ENCODE measurements around the gene KIAA0513.

Gene KIAA0513

DNA sequence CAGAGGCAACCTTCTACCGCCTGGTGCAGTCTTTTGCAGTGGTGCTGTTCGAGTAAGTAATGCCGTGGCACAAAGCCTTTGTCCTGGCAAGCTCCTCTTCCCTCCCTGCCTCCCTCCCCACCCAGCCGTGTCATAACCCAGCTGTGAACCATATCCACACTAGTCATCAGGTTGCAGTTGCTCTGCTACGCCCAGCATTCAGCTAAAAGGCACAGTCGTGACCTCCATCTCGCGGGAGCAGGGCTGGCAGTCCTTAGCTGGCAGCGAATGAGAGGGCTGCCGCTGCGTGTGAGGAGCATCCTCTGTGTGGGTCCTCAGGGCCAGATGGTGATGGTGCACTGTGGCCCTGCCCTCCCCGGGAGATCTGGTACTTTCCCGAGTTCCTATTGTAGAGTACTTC, 45.4 kb downstream of the KIAA0513 start:
- DNase-seq = no peak

DNA sequence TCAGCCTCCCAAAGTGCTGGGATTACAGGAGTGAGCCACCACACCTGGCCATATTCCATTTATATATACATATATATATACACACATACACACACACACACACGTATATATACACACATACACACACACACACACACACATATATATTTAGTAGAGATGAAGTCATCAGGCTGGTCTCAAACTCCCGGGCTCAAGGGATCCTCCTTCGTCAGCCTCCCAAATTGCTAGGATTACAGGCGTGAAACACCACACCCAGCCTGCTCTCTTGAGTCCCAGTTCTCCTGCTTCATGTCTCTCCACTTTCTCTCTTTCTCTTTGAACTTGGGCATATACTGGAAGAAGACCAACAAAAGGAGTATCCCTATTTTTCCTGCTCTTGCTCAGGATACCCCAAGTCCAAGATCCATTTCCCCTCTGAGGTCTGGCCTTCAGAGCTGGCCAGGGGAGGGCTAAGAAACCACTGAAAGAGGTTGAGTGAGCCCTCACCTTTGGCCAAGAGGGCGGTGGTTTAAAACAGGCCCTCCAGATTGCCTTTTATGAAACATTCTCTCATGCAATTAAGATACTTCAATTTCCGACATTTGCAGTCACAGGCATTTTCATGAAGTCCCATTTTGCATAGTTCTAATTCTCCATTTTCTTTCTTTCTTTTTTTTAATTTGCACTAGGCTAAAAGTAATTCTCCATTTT, 46.8 kb downstream of the KIAA0513 start:
- DNase-seq = no peak

DNA sequence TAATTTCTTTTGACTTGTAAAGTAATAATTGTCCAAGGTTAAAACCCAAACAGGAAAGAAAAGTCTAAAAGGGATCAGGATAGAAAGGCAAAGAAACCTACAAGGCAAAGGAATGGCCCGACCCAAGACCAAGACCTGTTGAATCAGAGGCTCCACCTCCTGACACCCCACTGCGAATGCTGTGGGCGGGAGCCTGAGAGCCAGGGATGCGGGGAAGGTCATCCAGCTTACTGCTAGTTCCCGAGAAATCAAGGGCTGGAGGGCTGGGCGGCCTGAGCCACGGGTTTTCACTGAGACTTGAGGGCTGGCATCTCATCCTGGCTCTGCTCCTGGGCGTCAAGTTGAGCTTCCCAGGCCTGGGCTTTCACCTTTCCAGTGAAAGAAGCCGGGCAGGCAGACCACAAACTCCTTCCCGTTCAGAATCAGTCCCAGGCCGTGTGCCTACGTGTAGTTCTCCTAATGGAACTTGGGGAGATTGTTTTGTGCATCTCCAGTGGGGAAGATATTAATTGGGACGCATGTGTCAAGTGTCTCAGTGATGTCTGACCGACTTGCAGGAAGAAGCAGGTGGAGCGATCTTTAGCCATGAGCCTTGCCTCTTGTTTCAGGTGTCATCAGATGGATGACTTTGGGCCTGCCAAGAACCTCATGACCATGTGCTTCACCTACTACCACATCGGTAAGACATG, 47.8 kb downstream of the KIAA0513 start:
- DNase-seq = no peak

DNA sequence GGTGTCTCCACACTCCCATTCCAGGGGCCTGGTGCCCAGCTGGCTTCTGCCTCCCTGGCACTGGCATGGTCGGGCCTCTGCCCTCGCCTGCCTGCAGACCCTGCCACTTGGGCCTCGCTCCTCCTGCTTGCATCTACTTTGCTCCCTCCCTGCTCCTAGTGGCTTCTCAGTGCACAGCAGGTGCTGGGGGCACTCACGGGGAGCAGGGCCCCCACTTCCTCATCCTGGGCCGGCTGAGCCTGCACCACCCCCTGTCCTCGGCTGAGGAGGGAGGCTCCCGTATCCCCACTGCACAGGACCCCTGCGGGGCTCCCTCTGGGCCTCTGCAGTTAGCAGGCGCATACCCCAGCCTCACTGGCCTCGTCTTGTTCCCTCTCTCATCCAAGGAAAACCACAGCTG, 49.4 kb downstream of the KIAA0513 start:
- no peak for DNase-seq

DNA sequence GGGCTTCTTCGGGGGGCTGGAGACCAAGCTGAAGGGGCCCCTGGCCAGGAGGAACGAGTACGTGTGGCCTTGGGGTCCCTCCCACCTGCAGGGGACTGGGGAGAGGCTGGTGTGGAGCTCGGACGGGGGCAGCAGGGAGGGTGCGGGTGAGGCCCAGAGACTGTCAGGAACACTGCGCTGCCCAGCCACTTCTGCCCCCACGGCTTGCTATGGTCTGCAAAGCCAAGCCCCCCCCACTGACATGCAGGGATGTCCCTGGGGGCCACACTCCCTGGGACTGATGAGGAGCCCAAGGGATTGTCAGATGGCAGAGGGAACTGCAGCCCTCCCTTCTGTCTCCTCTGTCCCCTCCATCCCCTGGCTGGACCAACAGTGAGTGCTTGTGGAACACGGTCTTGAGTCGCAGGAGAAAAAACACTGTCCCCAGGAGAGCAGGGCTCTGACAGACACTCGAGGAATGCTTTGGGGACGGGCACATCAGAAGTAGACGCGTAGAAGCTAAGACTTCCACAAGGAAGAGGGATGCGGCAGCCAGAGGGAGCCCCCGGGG, 50.1 kb downstream of the KIAA0513 start:
- DNase-seq = no peak

DNA sequence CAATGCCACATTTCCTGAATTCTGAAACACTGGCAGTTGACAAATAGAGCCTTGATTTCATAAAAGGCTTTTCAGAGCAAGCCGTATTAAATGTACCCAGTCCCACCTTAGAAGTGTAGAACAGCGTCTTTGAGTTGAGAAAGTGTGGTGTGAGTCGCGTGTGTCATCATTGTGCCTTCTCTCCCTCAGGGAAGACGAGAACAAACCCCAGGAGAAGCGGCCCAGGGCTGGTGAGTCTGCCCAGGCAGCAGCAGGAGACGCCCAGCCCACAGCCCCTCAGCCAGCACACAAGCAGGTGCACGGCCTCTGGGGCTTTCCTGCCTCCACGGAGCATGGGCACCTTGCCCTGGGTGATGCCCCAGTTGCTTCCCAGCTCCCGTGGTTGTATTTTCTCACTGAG, 50.6 kb downstream of the KIAA0513 start:
- no peak for DNase-seq

DNA sequence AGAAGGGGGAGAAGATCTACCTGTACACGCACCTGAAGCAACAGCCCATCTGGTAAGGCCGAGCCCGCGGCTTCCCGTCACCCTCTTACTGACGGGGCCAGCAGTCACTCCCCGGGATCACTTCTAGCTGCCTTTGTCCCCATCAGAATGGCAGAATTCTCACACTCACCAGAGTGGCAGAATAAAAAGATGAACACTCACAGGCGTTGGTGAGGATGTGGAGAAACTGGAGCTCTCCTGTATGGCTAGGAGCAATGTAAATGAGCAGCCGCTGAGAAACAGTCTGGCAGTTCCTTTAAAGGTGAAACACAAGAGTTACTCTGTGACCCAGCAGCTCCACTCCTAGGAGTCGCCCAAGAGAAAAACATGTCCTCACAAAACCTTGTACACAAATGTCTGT, 51.4 kb downstream of the KIAA0513 start:
- no peak for DNase-seq

DNA sequence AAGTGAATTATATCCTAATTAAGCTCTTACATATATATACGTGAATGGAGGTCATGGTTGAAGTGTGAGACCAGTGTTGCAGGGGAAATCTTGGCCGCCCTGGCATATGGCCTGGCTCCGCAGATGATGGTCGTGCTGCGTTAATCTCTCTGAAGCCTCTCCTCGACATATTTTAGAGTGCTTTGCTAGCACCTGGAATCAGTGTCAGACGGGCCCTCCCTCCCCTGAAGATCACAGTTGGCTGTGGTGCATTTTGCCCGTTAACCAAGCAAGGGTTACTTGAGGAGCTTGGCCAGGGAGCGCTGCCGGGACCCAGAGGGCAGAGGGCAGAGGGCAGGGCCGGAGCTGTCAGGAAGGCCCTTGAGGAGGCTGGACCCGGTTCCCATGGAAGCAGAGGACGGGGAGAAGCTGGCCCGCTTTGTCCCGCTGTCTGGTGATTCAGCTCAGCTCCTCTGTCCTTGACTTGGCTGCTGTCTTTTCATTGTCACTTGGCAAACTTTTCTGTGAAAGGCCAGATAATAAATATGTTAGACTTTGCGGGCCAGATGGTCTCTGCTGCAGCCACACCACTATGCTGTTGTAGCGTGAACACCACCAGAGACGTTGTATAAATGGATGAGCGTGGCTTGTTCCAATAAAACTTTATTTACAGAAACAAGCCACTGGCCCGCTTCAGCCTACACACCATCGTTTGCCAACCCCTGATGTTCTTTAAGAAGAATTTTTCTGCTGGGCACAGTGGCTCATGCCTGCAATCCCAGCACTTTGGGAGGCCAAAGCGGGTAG, 52.4 kb downstream of the KIAA0513 start:
- DNase-seq = no peak

DNA sequence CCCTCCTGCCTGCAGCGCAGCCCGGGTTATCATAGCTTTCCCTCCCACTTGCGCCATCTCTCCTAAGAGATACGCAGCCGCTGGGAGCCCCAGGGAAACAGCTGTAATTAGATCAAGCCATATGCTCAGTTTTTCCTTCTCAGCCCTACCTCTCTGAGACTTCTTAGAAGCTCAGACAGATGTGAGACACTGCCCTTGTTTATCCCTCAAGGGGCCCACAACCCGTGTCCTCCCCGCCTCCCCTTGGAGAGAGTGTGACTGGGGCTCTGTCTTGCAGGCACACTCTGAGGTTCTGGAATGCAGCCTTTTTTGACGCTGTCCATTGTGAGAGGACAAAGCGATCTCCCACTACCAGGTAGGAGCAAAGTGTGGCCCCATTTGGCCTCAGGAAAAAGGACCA, 53.4 kb downstream of the KIAA0513 start:
- DNase-seq = no peak

DNA sequence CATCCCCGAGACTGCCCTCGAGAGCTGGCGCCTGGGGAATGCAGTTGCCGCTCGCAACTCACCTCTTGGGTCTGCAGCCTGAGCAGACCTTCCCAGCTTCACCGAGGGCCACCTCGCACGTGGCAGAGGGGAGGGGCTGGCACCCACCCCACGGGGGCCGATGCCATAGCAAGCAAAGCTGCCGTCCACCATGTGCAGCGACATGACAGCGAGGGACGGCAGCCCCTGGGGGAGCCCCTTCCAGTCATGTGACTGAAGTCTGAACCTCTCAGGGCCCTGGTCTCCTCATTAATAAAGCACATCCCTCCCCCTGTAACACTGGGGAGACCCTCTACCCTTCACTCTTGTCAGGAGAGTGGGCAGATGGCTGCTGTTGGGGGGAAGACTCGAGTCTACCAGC, 54.2 kb downstream of the KIAA0513 start:
- no peak for DNase-seq

DNA sequence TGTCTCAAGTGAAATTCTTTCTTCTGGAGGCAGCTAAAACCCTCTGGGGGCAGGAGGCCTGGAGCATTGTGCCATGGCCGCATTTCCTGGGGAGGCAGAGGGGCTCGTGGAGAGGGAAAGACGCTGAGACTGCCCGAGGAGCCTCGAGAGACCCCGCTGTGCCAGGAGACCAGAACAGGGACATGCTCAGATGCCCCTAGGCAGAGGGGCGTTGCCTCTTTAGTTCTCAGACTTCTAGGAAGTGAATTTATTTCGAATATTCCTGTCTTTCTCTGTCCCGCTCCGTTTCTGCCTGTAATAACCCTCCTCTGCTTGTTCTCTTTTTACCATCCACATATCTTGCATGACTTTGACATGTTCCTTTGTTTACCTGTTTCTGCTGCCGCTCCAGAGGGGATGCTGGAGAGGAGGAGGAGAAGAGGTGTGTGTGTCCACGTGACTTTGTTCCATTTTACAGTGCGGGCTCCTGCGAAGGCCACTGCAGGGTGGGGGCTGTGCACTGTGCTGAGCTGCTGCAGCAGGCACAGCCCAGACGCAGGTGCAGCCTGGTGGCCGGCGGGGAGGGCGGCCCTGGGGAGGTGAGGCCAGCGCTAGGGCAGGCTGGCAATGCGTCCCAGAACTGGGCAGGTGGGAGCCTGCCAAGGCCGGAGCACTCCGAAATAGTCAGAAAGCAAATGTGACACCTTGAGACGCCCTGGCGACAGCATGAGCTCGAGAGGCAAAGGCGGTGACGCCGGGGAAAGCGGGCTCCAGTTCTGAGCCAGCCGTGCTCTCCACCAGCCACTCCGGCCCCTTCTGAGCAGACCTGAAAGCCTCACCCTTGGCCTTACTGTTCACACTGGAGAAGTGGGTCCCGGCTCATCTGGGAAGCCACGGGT, 54.8 kb downstream of the KIAA0513 start:
- peak; percentile 64 for DNase-seq

DNA sequence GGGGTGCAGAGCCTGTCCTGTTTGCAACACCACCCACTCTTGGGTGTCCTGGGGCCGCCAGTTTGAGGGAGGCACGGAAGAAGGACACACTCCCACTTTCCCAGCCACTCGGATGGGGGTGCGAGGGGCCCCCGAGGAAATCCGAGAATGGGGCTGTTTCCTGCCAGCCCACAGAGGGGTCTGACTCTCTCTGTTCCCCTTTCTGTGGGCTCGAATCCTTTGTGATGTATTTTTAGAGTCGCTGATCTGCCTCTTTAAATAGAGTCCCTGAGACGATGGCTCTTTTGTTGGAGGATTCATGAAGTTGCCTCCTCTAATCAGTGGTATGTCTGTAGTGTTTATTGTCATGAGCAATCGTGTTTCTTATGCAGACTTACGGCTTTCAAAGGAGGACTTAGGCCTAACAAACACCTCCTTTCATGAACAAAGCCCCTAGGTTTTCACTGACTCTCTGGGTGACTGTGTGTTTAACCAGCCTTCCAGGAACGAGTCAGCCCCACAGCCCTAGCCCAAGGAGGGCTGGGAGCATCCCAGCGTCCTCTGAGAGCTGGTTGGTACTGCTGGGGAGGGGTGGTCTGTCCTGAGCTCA, 55.5 kb downstream of the KIAA0513 start:
- DNase-seq = no peak

DNA sequence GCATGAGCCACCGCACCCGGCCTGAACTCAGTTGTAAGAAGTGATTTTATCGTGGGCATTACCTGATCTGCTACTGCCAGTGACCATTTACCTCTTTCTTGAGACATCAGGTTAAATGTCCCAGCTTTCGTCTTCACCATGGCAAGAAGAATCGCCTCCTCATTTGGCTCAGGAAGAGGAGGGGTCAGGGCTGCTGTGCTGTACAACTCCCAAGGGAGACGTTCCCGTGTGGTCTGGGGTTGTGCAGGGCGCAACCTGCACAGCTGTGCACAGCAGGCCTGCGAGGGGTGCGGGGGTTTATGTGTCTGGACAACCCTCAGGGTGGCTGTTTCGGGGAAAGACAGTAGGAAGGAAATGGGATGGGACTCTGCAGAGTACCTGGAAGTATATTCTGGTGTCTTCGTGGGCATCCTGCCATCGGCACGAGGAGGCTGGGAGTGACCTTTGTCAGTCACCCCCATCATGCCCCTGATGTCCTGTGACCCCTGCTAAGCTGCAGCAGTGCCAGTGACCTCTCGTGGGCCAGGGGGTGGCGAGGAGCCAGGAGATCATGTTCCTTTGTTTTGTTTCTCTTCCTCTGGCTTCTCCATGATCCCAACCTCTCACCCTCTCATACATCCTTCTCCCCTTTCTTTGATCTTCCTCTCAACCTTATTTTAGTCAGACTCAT, 57.4 kb downstream of the KIAA0513 start:
- DNase-seq = no peak

DNA sequence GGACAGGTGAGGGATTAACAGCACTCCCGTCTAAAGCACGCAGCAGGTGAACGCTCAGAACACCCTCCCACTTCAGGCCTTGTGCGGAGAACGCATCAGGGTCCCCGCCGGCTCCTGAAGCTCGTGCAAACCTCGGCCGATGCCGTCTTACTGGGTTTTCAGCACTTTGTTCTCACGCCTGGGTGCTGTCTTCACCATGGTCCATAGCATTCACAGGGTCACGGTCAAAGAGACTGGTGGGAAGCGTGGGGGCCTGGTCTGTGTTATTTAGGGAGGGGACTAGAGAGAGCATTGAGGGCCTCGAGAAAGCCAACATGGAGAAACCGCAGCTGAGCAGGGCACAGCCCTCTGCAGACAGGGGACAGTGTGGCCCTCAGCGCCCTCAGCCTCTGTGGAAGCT, 58.1 kb downstream of the KIAA0513 start:
- no peak for DNase-seq

DNA sequence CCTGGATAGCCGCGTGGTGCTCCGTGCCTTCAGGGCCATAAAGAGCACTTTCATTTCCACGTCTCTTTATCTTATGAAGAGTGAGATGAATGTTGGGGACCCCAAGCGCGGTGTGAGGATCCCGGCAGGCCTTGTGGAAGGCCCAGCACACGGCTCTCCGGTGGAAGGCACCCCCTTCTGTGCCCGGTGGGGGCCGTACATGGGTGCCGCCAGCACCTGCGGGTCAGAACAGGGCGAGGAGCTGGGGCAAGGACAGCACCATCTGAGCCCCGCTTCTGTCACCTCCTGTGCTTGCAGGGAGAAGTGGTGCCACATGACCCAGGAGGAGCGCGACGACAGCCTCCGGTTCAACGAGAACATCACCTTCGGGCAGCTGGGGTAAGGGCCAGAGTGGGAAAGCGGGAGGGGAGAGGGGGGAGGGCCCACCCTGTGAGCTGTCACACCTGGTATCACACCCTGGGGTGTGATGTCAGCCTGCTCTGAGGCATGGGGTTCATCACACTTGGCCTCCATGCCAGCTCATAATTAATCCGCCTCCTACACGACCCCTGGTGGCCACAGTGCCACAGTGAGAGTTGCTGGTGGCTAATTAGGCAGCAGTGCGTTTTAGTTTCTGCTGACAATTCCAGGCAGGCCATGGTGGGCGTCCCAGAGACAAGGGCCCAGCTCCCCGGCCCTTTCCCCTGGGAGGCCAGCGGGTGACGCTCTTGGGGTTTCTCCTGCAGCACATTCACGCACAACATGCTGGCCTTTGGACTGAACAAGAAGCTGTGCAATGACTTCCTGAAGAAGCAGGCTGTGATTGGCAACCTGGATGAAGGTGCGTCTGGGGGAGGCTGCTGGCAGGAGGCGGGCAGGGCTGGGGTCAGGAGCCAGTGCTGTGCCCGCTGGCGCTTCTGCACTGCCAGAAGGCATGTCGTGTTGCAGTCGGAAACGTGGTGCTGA, 59.0 kb downstream of the KIAA0513 start:
- DNase-seq = peak; percentile 66

DNA sequence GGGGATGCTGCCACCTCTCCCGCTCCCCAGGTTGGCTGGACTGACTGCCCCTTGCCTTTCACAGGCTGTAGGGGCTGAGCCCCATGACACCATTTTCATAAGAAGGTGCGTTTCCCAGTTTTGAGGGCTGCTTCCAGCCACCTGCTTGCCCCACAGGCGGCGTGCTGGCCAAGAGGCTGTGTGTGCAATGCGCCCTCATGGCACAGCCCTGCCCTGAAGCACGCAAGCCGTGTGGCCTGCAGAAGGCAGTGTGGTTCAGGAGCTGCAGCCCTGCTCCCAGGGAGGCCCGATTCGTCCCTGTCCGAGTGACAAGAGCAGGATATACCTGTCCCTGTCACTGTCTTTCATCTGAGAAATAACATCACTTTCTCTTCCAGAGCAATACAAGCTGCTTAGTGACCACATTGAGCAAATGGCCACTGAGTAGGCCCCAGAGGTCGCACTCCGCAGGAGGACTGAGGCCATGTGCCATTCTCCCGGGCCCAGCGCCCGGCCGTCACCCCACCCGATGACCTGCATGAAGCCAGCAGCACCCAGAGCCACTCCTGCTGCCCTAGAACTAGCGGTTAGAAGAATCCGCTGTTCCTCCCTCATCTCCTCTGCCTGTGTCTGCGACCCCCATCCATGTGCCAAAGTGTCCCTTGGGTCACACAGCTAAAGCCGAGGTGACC, 60.4 kb downstream of the KIAA0513 start:
- no peak for DNase-seq

DNA sequence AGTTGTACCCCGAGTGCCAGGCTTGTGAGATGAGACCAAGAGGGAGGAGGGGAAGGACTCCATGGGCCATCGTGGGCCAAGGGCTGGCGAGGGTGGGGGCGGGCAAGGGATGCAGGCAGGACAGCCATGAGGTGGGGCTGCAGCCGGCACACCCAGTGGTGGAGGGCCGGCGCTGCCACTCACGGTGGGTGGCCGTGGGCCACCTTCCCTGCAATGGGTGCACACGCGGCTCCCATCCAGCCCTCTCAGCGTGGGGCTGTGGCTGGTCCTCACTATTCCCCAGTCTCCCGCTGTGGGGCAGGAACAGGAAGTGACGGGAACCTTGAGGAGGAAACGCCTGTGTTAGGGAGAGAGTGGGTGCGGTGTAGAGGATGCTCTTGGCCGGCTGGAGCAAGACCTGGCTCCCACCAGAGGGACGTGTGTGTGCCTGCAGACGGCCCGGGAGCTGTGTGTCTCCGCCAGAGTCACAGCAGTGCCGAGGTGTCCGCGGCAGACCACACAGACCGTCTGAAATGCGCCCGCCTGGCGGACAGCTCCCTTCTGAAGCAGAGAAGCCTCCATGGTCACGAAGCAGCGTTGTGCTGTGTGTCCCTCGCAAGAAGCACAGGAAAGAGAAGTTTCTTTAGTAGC, 61.1 kb downstream of the KIAA0513 start:
- DNase-seq = no peak

DNA sequence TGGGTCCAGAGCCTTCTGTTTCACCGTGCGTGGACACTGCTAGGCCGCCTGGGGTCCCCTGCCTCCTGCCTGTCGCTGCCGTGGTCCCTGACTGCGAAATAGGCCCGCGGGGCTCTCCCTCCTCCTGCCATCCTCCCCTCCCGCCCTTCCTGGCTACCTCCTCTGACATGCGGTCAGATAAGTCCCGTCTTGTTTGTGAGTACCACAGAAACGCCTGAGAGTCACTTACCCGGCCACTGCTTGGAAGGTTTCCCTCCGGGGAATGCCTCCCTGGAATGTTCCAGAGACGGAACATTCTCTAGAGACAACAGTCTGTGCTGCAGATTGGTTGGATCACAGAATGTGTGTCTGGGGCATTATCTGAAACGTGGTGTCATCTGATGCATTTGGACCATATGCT, 61.9 kb downstream of the KIAA0513 start:
- no peak for DNase-seq

DNA sequence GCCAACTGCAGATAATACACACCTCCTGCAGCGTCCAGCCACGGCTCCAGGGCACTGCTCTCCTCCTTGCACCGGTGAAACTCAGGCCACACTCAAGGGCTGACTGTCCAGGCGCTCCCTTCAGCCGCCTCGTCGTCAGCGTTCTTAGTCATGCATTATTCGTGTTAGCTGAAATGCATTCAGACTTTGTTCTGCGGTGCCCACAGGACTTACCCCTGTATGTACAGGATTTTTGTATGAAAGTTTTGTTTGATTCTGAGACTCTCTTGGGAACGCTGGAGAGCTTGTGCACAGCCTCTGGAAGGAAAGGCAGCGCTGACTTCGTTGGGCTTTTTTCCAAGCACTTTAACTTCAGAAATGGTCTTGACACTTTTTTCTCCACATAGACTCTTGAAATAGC, 62.6 kb downstream of the KIAA0513 start:
- no peak for DNase-seq

Measured in right kidney (tissue), 1 donor.